GM12878 (cell line): ENCODE results near the gene IGF2R. TPM values are rescaled to one million over a fixed set of nuclear protein-coding genes. Genes with fewer than 3 reads are reported as not detected.

Experiments used
- ATAC-seq: fragments of 200-7000 bp; cut with Tn5 transposase; 3 replicates; pipeline ENCODE4 v1.9.1; 2020; ENCODE audit warnings: mild to moderate bottlenecking, moderate library complexity
- BruUV-seq: library from RNA; stranded (reverse); fragments of 400-500 nt; replicated peaks from 2 replicates; lab custom pipeline; 2021; lab: Mats Ljungman, UMichigan
- CTCF ChIA-PET: fragments of 300-600 bp; sonication (Branson Sonifier 250); formaldehyde crosslinking; extraction: SDS; loops from one replicate; lab custom pipeline; 2021; ENCODE audit warnings: inconsistent platforms; lab: Yijun Ruan, JAX
- POLR2A ChIA-PET: fragments of 350-600 bp; formaldehyde crosslinking; extraction: SDS; loops from one replicate; lab custom pipeline; 2021; ENCODE audit warnings: inconsistent platforms; lab: Charles Lee
- RAD21 ChIA-PET: fragments of 300-600 bp; sonication (Branson Sonifier 250); formaldehyde crosslinking; loops from one replicate; lab custom pipeline; 2023; ENCODE audit warnings: antibody characterized with exemption; ENCODE audit not compliant: unreplicated experiment; lab: Charles Lee
- SMC1A ChIA-PET: fragments of 300-600 bp; sonication (Branson Sonifier 250); formaldehyde crosslinking; loops from one replicate; lab custom pipeline; 2023; ENCODE audit not compliant: unreplicated experiment, uncharacterized antibody; lab: Charles Lee
- DNase-seq: peaks from one replicate; pipeline ENCODE4 v3.0.0-alpha.2; 2011; ENCODE audit warnings: low read depth, low spot score
- FAIRE-seq: peaks from 3 replicates; lab custom pipeline; 2011; peaks lifted over from hg19 to GRCh38; lab: Jason Lieb, UNC
- H2AFZ ChIP-seq: 2 replicates; pipeline ENCODE4 v1.6.0; 2011; ENCODE audit warnings: low read depth, low read length, control low read depth; ENCODE audit not compliant: control insufficient read depth
- H3K27ac ChIP-seq: 2 replicates; pipeline ENCODE4 v1.5.1; 2011; ENCODE audit warnings: control low read depth; ENCODE audit not compliant: control insufficient read depth, insufficient read depth
- H3K27me3 ChIP-seq, 2 experiments: replicated peaks in 1 of 2; 2 replicates each; pipeline versions ENCODE4 v1.6.0 to v1.6.1; 2011; ENCODE audit warnings: low read length in 1 of 2; ENCODE audit not compliant: control insufficient read depth in 2 of 2, insufficient read depth in 2 of 2
- H3K36me3 ChIP-seq, 2 experiments: 2 replicates each; pipeline ENCODE4 v1.5.1; 2011; ENCODE audit warnings: low read length in 1 of 2; ENCODE audit not compliant: control insufficient read depth in 2 of 2, insufficient read depth in 2 of 2
- H3K4me1 ChIP-seq: 2 replicates; pipeline ENCODE4 v1.6.1; 2011; ENCODE audit warnings: mild to moderate bottlenecking, low read length, moderate library complexity, mixed read lengths; ENCODE audit not compliant: control insufficient read depth, insufficient read depth
- H3K4me2 ChIP-seq: 2 replicates; pipeline ENCODE4 v1.6.0; 2011; ENCODE audit warnings: control low read depth; ENCODE audit not compliant: control insufficient read depth, insufficient read depth
- H3K4me3 ChIP-seq: fragments of 200-600 bp; sonication (generic); 2 replicates; pipeline ENCODE4 v1.5.1; 2016
- H3K79me2 ChIP-seq: 2 replicates; pipeline ENCODE4 v1.6.0; 2011; ENCODE audit warnings: low read length; ENCODE audit not compliant: control insufficient read depth, insufficient read depth
- H3K9ac ChIP-seq: 2 replicates; pipeline ENCODE4 v1.8.0; 2011; ENCODE audit warnings: low read length, control low read depth, mixed read lengths; ENCODE audit not compliant: control insufficient read depth, insufficient read depth
- H3K9me3 ChIP-seq: replicated peaks from 3 replicates; pipeline ENCODE4 v1.5.1; 2011; ENCODE audit warnings: mild to moderate bottlenecking, low read length; ENCODE audit not compliant: control insufficient read depth, insufficient read depth
- H4K20me1 ChIP-seq: 2 replicates; pipeline ENCODE4 v1.6.0; 2011; ENCODE audit not compliant: control insufficient read depth, insufficient read depth
- ATF7 ChIP-seq: fragments of 450-650 bp; IDR thresholded peaks from 2 replicates; pipeline ENCODE4 v1.6.1; 2016; ENCODE audit warnings: low read depth, mild to moderate bottlenecking
- CBFB ChIP-seq: IDR thresholded peaks from 2 replicates; pipeline ENCODE4 v1.6.1; 2016; ENCODE audit warnings: antibody characterized with exemption, low read depth
- CREB1 ChIP-seq: IDR thresholded peaks from 2 replicates; pipeline ENCODE4 v1.6.1; 2012; ENCODE audit warnings: low read depth, mild to moderate bottlenecking, inconsistent platforms
- STAT1 ChIP-seq: fragments of 450-650 bp; conservative IDR thresholded peaks from 2 replicates; pipeline ENCODE4 v1.6.1; 2014; ENCODE audit warnings: antibody characterized with exemption, mild to moderate bottlenecking
- TCF3 ChIP-seq: IDR thresholded peaks from 2 replicates; pipeline ENCODE4 v1.6.1; 2012; ENCODE audit warnings: low read depth, mild to moderate bottlenecking, low read length, borderline replicate concordance; ENCODE audit not compliant: insufficient read depth
- WGBS: methylation state at CpG from one replicate; pipeline ENCODE4 v1.1.6; 2016; ENCODE audit warnings: low lambda C conversion rate; ENCODE audit not compliant: insufficient replicate concordance, insufficient coverage; ENCODE audit errors: missing lambda C conversion rate; 5-methylcytosine and 5-hydroxymethylcytosine counted together
- in situ Hi-C: fragments of 300-500 bp; cut with MboI; formaldehyde crosslinking; loops from 9 replicates; pipeline ENCODE4 v1.14.3; 2018; ENCODE audit warnings: mixed read lengths
- intact Hi-C: fragments of 100-400 bp; cut with micrococcal nuclease; formaldehyde crosslinking; loops from one replicate; pipeline ENCODE4 v1.14.2; 2022; ENCODE audit not compliant: unreplicated experiment
- polyA plus RNA-seq, 11 experiments: library from polyadenylated mRNA; depleted of rRNA in 4 of 11; unstranded in 6 of 11; stranded (reverse) in 5 of 11; fragments of >200 nt; fragmentation: Nextera tagmentation in 4 of 11; fragmentation: Illumina TruSeq in 1 of 11; extraction: Ambion mirVana in 4 of 11; extraction: Trizol in 1 of 11; gene quantifications; 1 replicate in 1 of 11; 2 replicates in 10 of 11; pipeline versions ENCODE4 v1.2.1 to v1.2.3, GENCODE V29; 2011 to 2016; ENCODE audit warnings: inconsistent platforms in 2 of 11, missing spikeins in 2 of 11, low read depth in 1 of 11
- total RNA-seq, 4 experiments: library from RNA; depleted of rRNA in 3 of 4; stranded (reverse); fragments of >200 nt in 3 of 4; fragmentation: Illumina TruSeq in 1 of 4; extraction: Trizol in 1 of 4; gene quantifications; 2 replicates each; pipeline versions ENCODE4 v1.2.1 to v1.2.3, GENCODE V29; 2013 to 2021
- TF ChIP-seq, protein P1 (sequence below): IDR thresholded peaks from 2 replicates; pipeline ENCODE4 v1.6.1; 2012; ENCODE audit warnings: mild to moderate bottlenecking, low read depth, low read length
- TF ChIP-seq, protein P2 (sequence below): fragments of 150-350 bp; IDR thresholded peaks from 2 replicates; pipeline ENCODE4 v1.6.1; 2014; ENCODE audit warnings: mild to moderate bottlenecking, low read depth, low read length
- TF ChIP-seq, protein P3 (sequence below): fragments of 450-650 bp; IDR thresholded peaks from 2 replicates; pipeline ENCODE4 v1.6.1; 2014; ENCODE audit warnings: mild to moderate bottlenecking

IGF2R gene
- total and polyA plus RNA-seq, 10 of the 15 experiments (the other 5 are each of a cell fraction or from before 2014, with no cell fraction given) = 1.00 to 40.1 (median 16.8) TPM

DNA sequence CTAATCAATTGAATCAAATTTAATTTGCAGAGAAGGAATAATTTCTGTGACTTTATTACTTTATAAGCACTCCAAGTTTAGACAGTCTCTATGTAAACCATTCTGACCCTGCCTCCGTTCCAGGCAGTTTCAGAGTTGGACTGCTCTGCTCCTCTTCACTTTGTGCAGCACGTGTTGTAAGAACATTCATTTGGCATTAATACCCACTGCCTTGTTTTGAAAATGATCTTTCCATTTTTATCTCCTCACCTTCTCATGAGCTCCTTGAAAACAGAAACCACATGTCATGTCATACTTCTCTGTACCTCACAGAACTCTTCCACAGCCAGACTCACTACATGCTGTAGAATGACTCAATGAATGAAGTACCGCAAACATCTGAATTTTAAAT lies 178.3 kb downstream of the IGF2R start:
- RAD21 ChIA-PET = no interaction called here
- Histone ChIP-seq H3K4me1 (no peaks in the 10 kb centered on the region), H3K4me2 (no peak overlapping the region), H3K9ac (no peak overlapping the region), H3K27me3 (no peaks in the 10 kb centered on the region; a peak in 1 of 4 replicates), H3K4me3 (no peak overlapping the region), H3K36me3 (no peaks in the 10 kb centered on the region), H3K27ac (no peak overlapping the region), H3K9me3 (no peaks in the 10 kb centered on the region), H3K79me2 (no peaks in the 10 kb centered on the region), H2AFZ (no peak overlapping the region), H4K20me1 (no peaks in the 10 kb centered on the region)
- BruUV-seq = no TSS peak
- FAIRE-seq (no peak), DNase-seq (no peak), ATAC-seq (no peak)
- intact Hi-C loops (no loop called here), in situ Hi-C loops (no loop called here)
- WGBS = 37% methylated on average over 3 of the region's 3 CpGs
- SMC1A ChIA-PET = interaction anchor here (0.6 to 1.0 kb wide), 2 partner anchors 8 to 302 kb away, joined by 3 read pairs; no protein-coding TSS in a partner anchor
- no peak for TF ChIP-seq TCF3
- TF ChIP-seq STAT1 = no peak
- no peak for TF ChIP-seq CREB1
- TF ChIP-seq, protein P1, sequence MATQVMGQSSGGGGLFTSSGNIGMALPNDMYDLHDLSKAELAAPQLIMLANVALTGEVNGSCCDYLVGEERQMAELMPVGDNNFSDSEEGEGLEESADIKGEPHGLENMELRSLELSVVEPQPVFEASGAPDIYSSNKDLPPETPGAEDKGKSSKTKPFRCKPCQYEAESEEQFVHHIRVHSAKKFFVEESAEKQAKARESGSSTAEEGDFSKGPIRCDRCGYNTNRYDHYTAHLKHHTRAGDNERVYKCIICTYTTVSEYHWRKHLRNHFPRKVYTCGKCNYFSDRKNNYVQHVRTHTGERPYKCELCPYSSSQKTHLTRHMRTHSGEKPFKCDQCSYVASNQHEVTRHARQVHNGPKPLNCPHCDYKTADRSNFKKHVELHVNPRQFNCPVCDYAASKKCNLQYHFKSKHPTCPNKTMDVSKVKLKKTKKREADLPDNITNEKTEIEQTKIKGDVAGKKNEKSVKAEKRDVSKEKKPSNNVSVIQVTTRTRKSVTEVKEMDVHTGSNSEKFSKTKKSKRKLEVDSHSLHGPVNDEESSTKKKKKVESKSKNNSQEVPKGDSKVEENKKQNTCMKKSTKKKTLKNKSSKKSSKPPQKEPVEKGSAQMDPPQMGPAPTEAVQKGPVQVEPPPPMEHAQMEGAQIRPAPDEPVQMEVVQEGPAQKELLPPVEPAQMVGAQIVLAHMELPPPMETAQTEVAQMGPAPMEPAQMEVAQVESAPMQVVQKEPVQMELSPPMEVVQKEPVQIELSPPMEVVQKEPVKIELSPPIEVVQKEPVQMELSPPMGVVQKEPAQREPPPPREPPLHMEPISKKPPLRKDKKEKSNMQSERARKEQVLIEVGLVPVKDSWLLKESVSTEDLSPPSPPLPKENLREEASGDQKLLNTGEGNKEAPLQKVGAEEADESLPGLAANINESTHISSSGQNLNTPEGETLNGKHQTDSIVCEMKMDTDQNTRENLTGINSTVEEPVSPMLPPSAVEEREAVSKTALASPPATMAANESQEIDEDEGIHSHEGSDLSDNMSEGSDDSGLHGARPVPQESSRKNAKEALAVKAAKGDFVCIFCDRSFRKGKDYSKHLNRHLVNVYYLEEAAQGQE = no peak
- TF ChIP-seq CBFB = no peak
- TF ChIP-seq ATF7 = no peak
- TF ChIP-seq, protein P2, sequence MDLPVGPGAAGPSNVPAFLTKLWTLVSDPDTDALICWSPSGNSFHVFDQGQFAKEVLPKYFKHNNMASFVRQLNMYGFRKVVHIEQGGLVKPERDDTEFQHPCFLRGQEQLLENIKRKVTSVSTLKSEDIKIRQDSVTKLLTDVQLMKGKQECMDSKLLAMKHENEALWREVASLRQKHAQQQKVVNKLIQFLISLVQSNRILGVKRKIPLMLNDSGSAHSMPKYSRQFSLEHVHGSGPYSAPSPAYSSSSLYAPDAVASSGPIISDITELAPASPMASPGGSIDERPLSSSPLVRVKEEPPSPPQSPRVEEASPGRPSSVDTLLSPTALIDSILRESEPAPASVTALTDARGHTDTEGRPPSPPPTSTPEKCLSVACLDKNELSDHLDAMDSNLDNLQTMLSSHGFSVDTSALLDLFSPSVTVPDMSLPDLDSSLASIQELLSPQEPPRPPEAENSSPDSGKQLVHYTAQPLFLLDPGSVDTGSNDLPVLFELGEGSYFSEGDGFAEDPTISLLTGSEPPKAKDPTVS = no peak
- TF ChIP-seq, protein P3, sequence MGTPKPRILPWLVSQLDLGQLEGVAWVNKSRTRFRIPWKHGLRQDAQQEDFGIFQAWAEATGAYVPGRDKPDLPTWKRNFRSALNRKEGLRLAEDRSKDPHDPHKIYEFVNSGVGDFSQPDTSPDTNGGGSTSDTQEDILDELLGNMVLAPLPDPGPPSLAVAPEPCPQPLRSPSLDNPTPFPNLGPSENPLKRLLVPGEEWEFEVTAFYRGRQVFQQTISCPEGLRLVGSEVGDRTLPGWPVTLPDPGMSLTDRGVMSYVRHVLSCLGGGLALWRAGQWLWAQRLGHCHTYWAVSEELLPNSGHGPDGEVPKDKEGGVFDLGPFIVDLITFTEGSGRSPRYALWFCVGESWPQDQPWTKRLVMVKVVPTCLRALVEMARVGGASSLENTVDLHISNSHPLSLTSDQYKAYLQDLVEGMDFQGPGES = no peak
- POLR2A ChIA-PET = interaction anchor here (0.6 to 0.7 kb wide), 2 partner anchors 85 to 581 kb away, joined by 3 to 5 read pairs; no protein-coding TSS in a partner anchor
- CTCF ChIA-PET = interaction anchor here (1.6 kb wide), 1 partner anchor 9 kb away, joined by 11 read pairs; no protein-coding TSS in a partner anchor
